ENCODE results near the gene SPTBN4. TPM values are rescaled to one million over a fixed set of nuclear protein-coding genes. Genes with fewer than 3 reads are reported as not detected.
"Not testable (repeated sequence)": the region's sequence is repeated elsewhere in the genome, so short reads cannot be mapped to it uniquely, and the experiment has no call there.

SPTBN4 gene
- total and polyA plus RNA-seq, 2 experiments from 2014 or later: 0.67 to 1.3 TPM

- Histone ChIP-seq H3K27ac (no peak overlapping the region), H3K9me2 (replicated peaks; ENCODE audit: insufficient read depth) (no peaks in the 10 kb centered on the region), H3K36me3 (replicated peaks; ENCODE audit: insufficient read depth, low read depth) (no peaks in the 10 kb centered on the region), H3K79me2 (no peaks in the 10 kb centered on the region), H3K4me3 (no peak overlapping the region), H3K4me2 (no peak overlapping the region), H4K20me1 (ENCODE audit: insufficient read depth, poor library complexity, severe bottlenecking) (no peaks in the 10 kb centered on the region), H2AFZ (no peak overlapping the region), H3K9me3 (ENCODE audit: low read depth) (no peaks in the 10 kb centered on the region), H3K27me3 (peaks cover 5% of the 10 kb centered on the region), H3K4me1 (ENCODE audit: insufficient read depth) (no peaks in the 10 kb centered on the region)
- no peak for DNase-seq (ENCODE audit: low spot score)
- 95% methylated on average over 13 of the region's 13 CpGs for WGBS (ENCODE audit: low lambda C conversion rate, missing lambda C conversion rate)
- TF ChIP-seq CTCF (IDR thresholded peaks at IDR 0.05; ENCODE audit: poor library complexity) (no peak), EZH2phosphoT487 (IDR thresholded peaks at IDR 0.05; ENCODE audit: low read depth, severe bottlenecking, unreplicated experiment) (no peak), EZH2 (IDR thresholded peaks at IDR 0.05; ENCODE audit: borderline replicate concordance) (no peak)
Observed at GRCh38 chr19:40472516-40472915, 5.7 kb downstream of the SPTBN4 start.

GRCh38 chr19:40474737-40475136 lies 7.9 kb downstream of the SPTBN4 start:
- Histone ChIP-seq H2AFZ (no peak overlapping the region), H3K4me2 (no peak overlapping the region), H3K27me3 (no peaks in the 10 kb centered on the region), H3K79me2 (no peaks in the 10 kb centered on the region), H3K36me3 (replicated peaks; ENCODE audit: insufficient read depth, low read depth) (no peaks in the 10 kb centered on the region), H3K27ac (no peak overlapping the region), H4K20me1 (ENCODE audit: insufficient read depth, poor library complexity, severe bottlenecking) (no peaks in the 10 kb centered on the region), H3K9me2 (replicated peaks; ENCODE audit: insufficient read depth) (no peaks in the 10 kb centered on the region), H3K9me3 (ENCODE audit: low read depth) (no peaks in the 10 kb centered on the region), H3K4me3 (no peak overlapping the region), H3K4me1 (ENCODE audit: insufficient read depth) (no peaks in the 10 kb centered on the region)
- WGBS (ENCODE audit: low lambda C conversion rate, missing lambda C conversion rate): 94% methylated on average over 4 of the region's 4 CpGs
- TF ChIP-seq EZH2 (IDR thresholded peaks at IDR 0.05; ENCODE audit: borderline replicate concordance): no peak
- no peak for TF ChIP-seq EZH2phosphoT487 (IDR thresholded peaks at IDR 0.05; ENCODE audit: low read depth, severe bottlenecking, unreplicated experiment)
- no peak for TF ChIP-seq CTCF (IDR thresholded peaks at IDR 0.05; ENCODE audit: poor library complexity)
- DNase-seq (ENCODE audit: low spot score): no peak

- H3K9me2 ChIP-seq (replicated peaks; ENCODE audit: insufficient read depth); H3K4me2 ChIP-seq; H3K27me3 ChIP-seq; H2AFZ ChIP-seq; H3K79me2 ChIP-seq; H3K9me3 ChIP-seq (ENCODE audit: low read depth); H3K4me3 ChIP-seq; H3K4me1 ChIP-seq (ENCODE audit: insufficient read depth); H4K20me1 ChIP-seq (ENCODE audit: insufficient read depth, poor library complexity, severe bottlenecking); H3K27ac ChIP-seq; H3K36me3 ChIP-seq (replicated peaks; ENCODE audit: insufficient read depth, low read depth); DNase-seq (ENCODE audit: low spot score): not testable (repeated sequence)
- 93% methylated on average over 15 of the region's 15 CpGs for WGBS (ENCODE audit: low lambda C conversion rate, missing lambda C conversion rate)
Observed at GRCh38 chr19:40475878-40476644, 9.3 kb downstream of the SPTBN4 start.

GRCh38 chr19:40486017-40486416 lies 19.2 kb downstream of the SPTBN4 start:
- Histone ChIP-seq H2AFZ (no peak overlapping the region), H3K79me2 (no peaks in the 10 kb centered on the region), H3K9me3 (ENCODE audit: low read depth) (no peaks in the 10 kb centered on the region), H3K36me3 (replicated peaks; ENCODE audit: insufficient read depth, low read depth) (no peaks in the 10 kb centered on the region), H3K4me1 (ENCODE audit: insufficient read depth) (no peaks in the 10 kb centered on the region), H3K27me3 (peaks cover 5% of the 10 kb centered on the region), H3K27ac (no peak overlapping the region), H3K9me2 (replicated peaks; ENCODE audit: insufficient read depth) (no peaks in the 10 kb centered on the region), H3K4me2 (no peak overlapping the region), H3K4me3 (no peak overlapping the region), H4K20me1 (ENCODE audit: insufficient read depth, poor library complexity, severe bottlenecking) (no peaks in the 10 kb centered on the region)
- DNase-seq (ENCODE audit: low spot score): no peak
- WGBS (ENCODE audit: low lambda C conversion rate, missing lambda C conversion rate): 97% methylated on average over 3 of the region's 3 CpGs
- no peak for TF ChIP-seq EZH2 (IDR thresholded peaks at IDR 0.05; ENCODE audit: borderline replicate concordance)
- TF ChIP-seq CTCF (IDR thresholded peaks at IDR 0.05; ENCODE audit: poor library complexity): no peak
- no peak for TF ChIP-seq EZH2phosphoT487 (IDR thresholded peaks at IDR 0.05; ENCODE audit: low read depth, severe bottlenecking, unreplicated experiment)
